ENCODE results near the gene KSR1. TPM values are rescaled to one million over a fixed set of nuclear protein-coding genes. Genes with fewer than 3 reads are reported as not detected.

Gene KSR1
- polyA plus RNA-seq, 1 of the 3 experiments (the other 2 are of a cell fraction), result 7.5 TPM

- DNase-seq, result no peak
- H3K4me3 ChIP-seq (ENCODE audit: low read depth in 2 of 2, low read length in 1 of 2), result no peak overlapping the region
- H3K27ac ChIP-seq (ENCODE audit: low read depth in 2 of 2, low read length in 1 of 2), result no peak overlapping the region
- no peaks in the 10 kb centered on the region for H3K9me2 ChIP-seq
- peaks cover 3 to 38% of the 10 kb centered on the region in 2 experiments for H3K36me3 ChIP-seq (replicated peaks in 1 of 2; ENCODE audit: control insufficient read depth in 1 of 2, insufficient read depth in 2 of 2, low read length in 1 of 2)
- H3K4me1 ChIP-seq (ENCODE audit: control insufficient read depth in 1 of 2, insufficient read depth in 2 of 2, low read depth in 1 of 2, low read length in 1 of 2), result no peaks in the 10 kb centered on the region
- TF ChIP-seq SMC3 (IDR thresholded peaks at IDR 0.05; ENCODE audit: low read depth, low read length) (no peak), JUND (IDR thresholded peaks at IDR 0.05) (no peak), ELF1 (IDR thresholded peaks at IDR 0.05) (no peak), YY1 (IDR thresholded peaks at IDR 0.05; ENCODE audit: low read depth) (no peak), RXRA (IDR thresholded peaks at IDR 0.05; ENCODE audit: borderline replicate concordance, low read depth) (no peak)
- TF ChIP-seq, protein P1, sequence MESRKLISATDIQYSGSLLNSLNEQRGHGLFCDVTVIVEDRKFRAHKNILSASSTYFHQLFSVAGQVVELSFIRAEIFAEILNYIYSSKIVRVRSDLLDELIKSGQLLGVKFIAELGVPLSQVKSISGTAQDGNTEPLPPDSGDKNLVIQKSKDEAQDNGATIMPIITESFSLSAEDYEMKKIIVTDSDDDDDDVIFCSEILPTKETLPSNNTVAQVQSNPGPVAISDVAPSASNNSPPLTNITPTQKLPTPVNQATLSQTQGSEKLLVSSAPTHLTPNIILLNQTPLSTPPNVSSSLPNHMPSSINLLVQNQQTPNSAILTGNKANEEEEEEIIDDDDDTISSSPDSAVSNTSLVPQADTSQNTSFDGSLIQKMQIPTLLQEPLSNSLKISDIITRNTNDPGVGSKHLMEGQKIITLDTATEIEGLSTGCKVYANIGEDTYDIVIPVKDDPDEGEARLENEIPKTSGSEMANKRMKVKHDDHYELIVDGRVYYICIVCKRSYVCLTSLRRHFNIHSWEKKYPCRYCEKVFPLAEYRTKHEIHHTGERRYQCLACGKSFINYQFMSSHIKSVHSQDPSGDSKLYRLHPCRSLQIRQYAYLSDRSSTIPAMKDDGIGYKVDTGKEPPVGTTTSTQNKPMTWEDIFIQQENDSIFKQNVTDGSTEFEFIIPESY (IDR thresholded peaks at IDR 0.05; ENCODE audit: borderline replicate concordance, low read depth), result no peak
- no peaks in the 10 kb centered on the region for H3F3A ChIP-seq (replicated peaks; ENCODE audit: insufficient read depth)
- no peaks in the 10 kb centered on the region for H4K20me1 ChIP-seq (ENCODE audit: insufficient read depth)
- ChIA-PET POLR2A (no interaction called here), CTCF (interaction anchor here (0.7 to 1.7 kb wide), 5 partner anchors 15 to 255 kb away, joined by 3 to 5 read pairs (median 4); no protein-coding TSS in a partner anchor)
- 86% methylated on average over 3 of the region's 3 CpGs for WGBS (ENCODE audit: low lambda C conversion rate)
- H2AFZ ChIP-seq (ENCODE audit: low read depth), result no peak overlapping the region
- H3K9me3 ChIP-seq, result no peaks in the 10 kb centered on the region
- no peaks in the 10 kb centered on the region for H3K79me2 ChIP-seq (ENCODE audit: insufficient read depth)
- H3K27me3 ChIP-seq (ENCODE audit: insufficient read depth), result no peaks in the 10 kb centered on the region
- H3K4me2 ChIP-seq, result no peak overlapping the region
- H3K9ac ChIP-seq, result no peak overlapping the region
These were observed 168.3 kb downstream of the KSR1 start for GRCh38 chr17:27624539-27624938.

GRCh38 chr17:27625856-27626255 lies 169.6 kb downstream of the KSR1 start:
- no peak overlapping the region for H3K4me3 ChIP-seq (ENCODE audit: low read depth in 2 of 2, low read length in 1 of 2)
- H3K4me1 ChIP-seq (ENCODE audit: control insufficient read depth in 1 of 2, insufficient read depth in 2 of 2, low read depth in 1 of 2, low read length in 1 of 2), result no peaks in the 10 kb centered on the region
- no peak for DNase-seq
- H4K20me1 ChIP-seq (ENCODE audit: insufficient read depth), result no peaks in the 10 kb centered on the region
- TF ChIP-seq, protein P2, sequence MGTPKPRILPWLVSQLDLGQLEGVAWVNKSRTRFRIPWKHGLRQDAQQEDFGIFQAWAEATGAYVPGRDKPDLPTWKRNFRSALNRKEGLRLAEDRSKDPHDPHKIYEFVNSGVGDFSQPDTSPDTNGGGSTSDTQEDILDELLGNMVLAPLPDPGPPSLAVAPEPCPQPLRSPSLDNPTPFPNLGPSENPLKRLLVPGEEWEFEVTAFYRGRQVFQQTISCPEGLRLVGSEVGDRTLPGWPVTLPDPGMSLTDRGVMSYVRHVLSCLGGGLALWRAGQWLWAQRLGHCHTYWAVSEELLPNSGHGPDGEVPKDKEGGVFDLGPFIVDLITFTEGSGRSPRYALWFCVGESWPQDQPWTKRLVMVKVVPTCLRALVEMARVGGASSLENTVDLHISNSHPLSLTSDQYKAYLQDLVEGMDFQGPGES (IDR thresholded peaks at IDR 0.05; ENCODE audit: low read depth, low read length), result no peak
- no peak for TF ChIP-seq NFIC (IDR thresholded peaks at IDR 0.05; ENCODE audit: borderline replicate concordance)
- TF ChIP-seq SMC3 (IDR thresholded peaks at IDR 0.05; ENCODE audit: low read depth, low read length), result no peak
- TF ChIP-seq GATA2 (CRISPR knock-in tag; IDR thresholded peaks at IDR 0.05), result no peak
- no peak for TF ChIP-seq MEF2A (IDR thresholded peaks at IDR 0.05; ENCODE audit: borderline replicate concordance, low read depth)
- TF ChIP-seq RCOR1 (IDR thresholded peaks at IDR 0.05; ENCODE audit: low read length), result no peak
- TF ChIP-seq TEAD4 (IDR thresholded peaks at IDR 0.05; ENCODE audit: borderline replicate concordance, insufficient read depth), result no peak
- TF ChIP-seq CHD2 (IDR thresholded peaks at IDR 0.05; ENCODE audit: low read length, partially characterized antibody), result no peak
- TF ChIP-seq TAF1 (IDR thresholded peaks at IDR 0.05; ENCODE audit: borderline replicate concordance, low read depth, low read length), result no peak
- no peaks in the 10 kb centered on the region for H3F3A ChIP-seq (replicated peaks; ENCODE audit: insufficient read depth)
- ChIA-PET POLR2A (no interaction called here), CTCF (interaction anchor here (1.0 to 1.6 kb wide), 4 partner anchors 16 to 256 kb away, joined by 3 to 6 read pairs (median 4); no protein-coding TSS in a partner anchor)
- WGBS (ENCODE audit: low lambda C conversion rate), result 90% methylated on average over 3 of the region's 5 CpGs
- no peak overlapping the region for H3K9ac ChIP-seq
- no peaks in the 10 kb centered on the region for H3K27me3 ChIP-seq (ENCODE audit: insufficient read depth)
- H3K4me2 ChIP-seq, result no peak overlapping the region
- no peak overlapping the region for H3K27ac ChIP-seq (ENCODE audit: low read depth in 2 of 2, low read length in 1 of 2)
- no peaks in the 10 kb centered on the region for H3K79me2 ChIP-seq (ENCODE audit: insufficient read depth)
- peaks cover 3 to 28% of the 10 kb centered on the region in 2 experiments for H3K36me3 ChIP-seq (replicated peaks in 1 of 2; ENCODE audit: control insufficient read depth in 1 of 2, insufficient read depth in 2 of 2, low read length in 1 of 2)
- H3K9me2 ChIP-seq, result no peaks in the 10 kb centered on the region
- H2AFZ ChIP-seq (ENCODE audit: low read depth), result no peak overlapping the region
- no peaks in the 10 kb centered on the region for H3K9me3 ChIP-seq
